Testis (tissue), 2 donors: ENCODE data around the gene LEPR.

ENCODE experiments used
- CTCF ChIP-seq, 3 experiments: fragments of 450-650 bp in 2 of 3; fragments of 200-600 bp in 1 of 3; sonication (generic) in 1 of 3; IDR thresholded peaks; one replicate each; pipeline ENCODE4 v1.5.1; 2016 to 2019; ENCODE audit warnings: antibody characterized with exemption in 3 of 3, mild to moderate bottlenecking in 2 of 3, moderate library complexity in 1 of 3
- POLR2A ChIP-seq: fragments of 450-650 bp; IDR thresholded peaks from one replicate; pipeline ENCODE4 v1.6.1; 2017; ENCODE audit warnings: antibody characterized with exemption, mild to moderate bottlenecking, moderate library complexity

GRCh38 chr1:65386439-65386838 lies 34.0 kb upstream of the LEPR start:
- TF ChIP-seq CTCF (IDR thresholded peaks at IDR 0.05) = no peak
- no peak for TF ChIP-seq POLR2A
